Ectodermal cell (in vitro differentiated cells): ENCODE data around the gene UGGT1.

Experiments
- H3K27ac ChIP-seq: 2 replicates; pipeline ENCODE4 v1.7.0; 2013; ENCODE audit warnings: mild to moderate bottlenecking, low read depth, low read length; ENCODE audit not compliant: insufficient read depth, poor library complexity, severe bottlenecking
- H3K27me3 ChIP-seq: 2 replicates; pipeline ENCODE4 v1.7.0; 2013; ENCODE audit warnings: mild to moderate bottlenecking, low read length; ENCODE audit not compliant: insufficient read depth, control insufficient read depth, poor library complexity, severe bottlenecking
- H3K36me3 ChIP-seq: one replicate; pipeline ENCODE4 v1.7.0; 2013; ENCODE audit warnings: low read length; ENCODE audit not compliant: control insufficient read depth, insufficient read depth
- H3K4me1 ChIP-seq: one replicate; pipeline ENCODE4 v1.7.0; 2013; ENCODE audit warnings: low read length; ENCODE audit not compliant: control insufficient read depth, insufficient read depth
- H3K4me3 ChIP-seq: 2 replicates; pipeline ENCODE4 v1.7.0; 2013; ENCODE audit warnings: low read depth, low read length, control low read depth; ENCODE audit not compliant: insufficient read depth
- H3K9me3 ChIP-seq: 2 replicates; pipeline ENCODE4 v1.7.0; 2013; ENCODE audit warnings: mild to moderate bottlenecking, low read length, moderate library complexity; ENCODE audit not compliant: control insufficient read depth
- WGBS, 2 experiments: methylation state at CpG; one replicate each; pipeline ENCODE4 v1.1.7; 2013; ENCODE audit warnings: missing lambda C conversion rate in 2 of 2; 5-methylcytosine and 5-hydroxymethylcytosine counted together

Gene UGGT1

GRCh38 chr2:128108166-128108565 lies 17.2 kb downstream of the UGGT1 start:
- 90 to 100% methylated on average over 1 of the region's 1 CpG for WGBS, 2 experiments
- peaks cover 6% of the 10 kb centered on the region for H3K36me3 ChIP-seq
- no peaks in the 10 kb centered on the region for H3K4me1 ChIP-seq

GRCh38 chr2:128109243-128109642 lies 18.2 kb downstream of the UGGT1 start:
- H3K36me3 ChIP-seq, result peaks cover 6% of the 10 kb centered on the region
- no peak overlapping the region for H3K27ac ChIP-seq

More at GRCh38 chr2:128108166-128108565, 17.2 kb downstream of the UGGT1 start:
- no peaks in the 10 kb centered on the region for H3K27me3 ChIP-seq
- H3K27ac ChIP-seq, result no peak overlapping the region
- H3K9me3 ChIP-seq, result no peaks in the 10 kb centered on the region
- no peak overlapping the region for H3K4me3 ChIP-seq

GRCh38 chr2:128115921-128116623 lies 25.1 kb downstream of the UGGT1 start:
- peaks cover 22% of the 10 kb centered on the region for H3K36me3 ChIP-seq
- 78 to 83% methylated on average over 7 to 8 of the region's 8 CpGs for WGBS, 2 experiments

More at GRCh38 chr2:128109243-128109642, 18.2 kb downstream of the UGGT1 start:
- no peaks in the 10 kb centered on the region for H3K4me1 ChIP-seq
- no peak overlapping the region for H3K4me3 ChIP-seq
- no peaks in the 10 kb centered on the region for H3K9me3 ChIP-seq
- no peaks in the 10 kb centered on the region for H3K27me3 ChIP-seq
- WGBS, 2 experiments, result 88 to 94% methylated on average over 4 of the region's 4 CpGs

GRCh38 chr2:128134573-128134972 lies 43.6 kb downstream of the UGGT1 start:
- Histone ChIP-seq H3K4me1 (no peaks in the 10 kb centered on the region), H3K27me3 (no peaks in the 10 kb centered on the region), H3K4me3 (no peak overlapping the region), H3K36me3 (peaks cover 44% of the 10 kb centered on the region), H3K9me3 (no peaks in the 10 kb centered on the region), H3K27ac (no peak overlapping the region)
- 96 to 98% methylated on average over 5 of the region's 5 CpGs for WGBS, 2 experiments

More at GRCh38 chr2:128115921-128116623, 25.1 kb downstream of the UGGT1 start:
- H3K27ac ChIP-seq, result no peak overlapping the region
- no peaks in the 10 kb centered on the region for H3K4me1 ChIP-seq
- H3K4me3 ChIP-seq, result no peak overlapping the region
- no peaks in the 10 kb centered on the region for H3K9me3 ChIP-seq
- no peaks in the 10 kb centered on the region for H3K27me3 ChIP-seq

GRCh38 chr2:128137094-128137616 lies 46.2 kb downstream of the UGGT1 start:
- Histone ChIP-seq H3K4me1 (no peaks in the 10 kb centered on the region), H3K9me3 (no peaks in the 10 kb centered on the region), H3K4me3 (no peak overlapping the region), H3K27ac (no peak overlapping the region), H3K27me3 (no peaks in the 10 kb centered on the region), H3K36me3 (peaks cover 44% of the 10 kb centered on the region)
- WGBS, 2 experiments, result 90 to 92% methylated on average over 3 of the region's 3 CpGs

GRCh38 chr2:128139624-128140023 lies 48.6 kb downstream of the UGGT1 start:
- Histone ChIP-seq H3K36me3 (peaks cover 30% of the 10 kb centered on the region), H3K27me3 (no peaks in the 10 kb centered on the region), H3K4me1 (no peaks in the 10 kb centered on the region), H3K27ac (no peak overlapping the region), H3K4me3 (no peak overlapping the region), H3K9me3 (no peaks in the 10 kb centered on the region)
- 94 to 97% methylated on average over 9 of the region's 9 CpGs for WGBS, 2 experiments

- Histone ChIP-seq H3K4me1 (no peaks in the 10 kb centered on the region), H3K9me3 (no peaks in the 10 kb centered on the region), H3K27ac (no peak overlapping the region), H3K27me3 (no peaks in the 10 kb centered on the region), H3K36me3 (peaks cover 4% of the 10 kb centered on the region), H3K4me3 (no peak overlapping the region)
- 98 to 100% methylated on average over 3 of the region's 3 CpGs for WGBS, 2 experiments
These were observed 54.7 kb downstream of the UGGT1 start for GRCh38 chr2:128145651-128146050.

GRCh38 chr2:128153786-128154185 lies 62.8 kb downstream of the UGGT1 start:
- WGBS, 2 experiments, result 90 to 98% methylated on average over 2 of the region's 3 CpGs
- Histone ChIP-seq H3K36me3 (peaks cover 11% of the 10 kb centered on the region), H3K9me3 (no peaks in the 10 kb centered on the region)

GRCh38 chr2:128154225-128154624 lies 63.2 kb downstream of the UGGT1 start:
- no peak overlapping the region for H3K27ac ChIP-seq
- H3K4me1 ChIP-seq, result no peaks in the 10 kb centered on the region
- peaks cover 11% of the 10 kb centered on the region for H3K36me3 ChIP-seq
- H3K4me3 ChIP-seq, result no peak overlapping the region
- H3K9me3 ChIP-seq, result no peaks in the 10 kb centered on the region
- no peaks in the 10 kb centered on the region for H3K27me3 ChIP-seq
- WGBS, 2 experiments, result 94 to 97% methylated on average over 3 to 4 of the region's 4 CpGs

More at GRCh38 chr2:128153786-128154185, 62.8 kb downstream of the UGGT1 start:
- Histone ChIP-seq H3K4me3 (no peak overlapping the region), H3K27ac (no peak overlapping the region), H3K27me3 (no peaks in the 10 kb centered on the region), H3K4me1 (no peaks in the 10 kb centered on the region)

GRCh38 chr2:128155970-128156369 lies 65.0 kb downstream of the UGGT1 start:
- Histone ChIP-seq H3K9me3 (no peaks in the 10 kb centered on the region), H3K4me3 (no peak overlapping the region), H3K27me3 (no peaks in the 10 kb centered on the region), H3K4me1 (no peaks in the 10 kb centered on the region), H3K27ac (no peak overlapping the region), H3K36me3 (peaks cover 16% of the 10 kb centered on the region)
- WGBS, 2 experiments, result 94 to 97% methylated on average over 9 of the region's 9 CpGs
